ENCODE results near the gene RTN1. TPM values are rescaled to one million over a fixed set of nuclear protein-coding genes. Genes with fewer than 3 reads are reported as not detected.

The RTN1 gene
- total and polyA plus RNA-seq, 10 of the 15 experiments (the other 5 are each of a cell fraction or from before 2014, with no cell fraction given): 0.03 to 0.55 (median 0.13) TPM; not detected in 4

- TF ChIP-seq CHD2 (IDR thresholded peaks at IDR 0.05; ENCODE audit: borderline replicate concordance, low read depth, low read length): no peak
Observed at GRCh38 chr14:59777006-59777579, 93.5 kb downstream of the RTN1 start (continued).

GRCh38 chr14:59776468-59776867, 94.1 kb downstream of the RTN1 start:
- H3K4me1 ChIP-seq (ENCODE audit: control insufficient read depth, insufficient read depth, low read length): 0 out of 2 replicates have a peak, but pooled peaks cover 4% of the 10 kb centered on the region
- WGBS (ENCODE audit: insufficient coverage, insufficient replicate concordance, low lambda C conversion rate, missing lambda C conversion rate): 57% methylated on average over 2 of the region's 2 CpGs
- no peaks in the 10 kb centered on the region for H3K9me3 ChIP-seq (replicated peaks; ENCODE audit: control insufficient read depth, insufficient read depth, low read length)

GRCh38 chr14:59772233-59772632, 98.3 kb downstream of the RTN1 start:
- ChIA-PET CTCF (no interaction called here), RAD21 (ENCODE audit: unreplicated experiment) (no interaction called here), POLR2A (no interaction called here), SMC1A (ENCODE audit: uncharacterized antibody, unreplicated experiment) (no interaction called here)
- Histone ChIP-seq H3K4me2 (ENCODE audit: control insufficient read depth, insufficient read depth) (no peak overlapping the region), H3K36me3 (ENCODE audit: control insufficient read depth in 2 of 2, insufficient read depth in 2 of 2, low read length in 1 of 2) (no peaks in the 10 kb centered on the region), H3K4me3 (no peak overlapping the region), H3K9me3 (replicated peaks; ENCODE audit: control insufficient read depth, insufficient read depth, low read length) (no peaks in the 10 kb centered on the region), H3K4me1 (ENCODE audit: control insufficient read depth, insufficient read depth, low read length) (no peaks in the 10 kb centered on the region), H4K20me1 (ENCODE audit: control insufficient read depth, insufficient read depth) (no peaks in the 10 kb centered on the region), H3K79me2 (ENCODE audit: control insufficient read depth, insufficient read depth, low read length) (no peaks in the 10 kb centered on the region), H3K27ac (ENCODE audit: control insufficient read depth, insufficient read depth) (no peak overlapping the region), H3K9ac (ENCODE audit: control insufficient read depth, insufficient read depth, low read length) (no peak overlapping the region), H3K27me3 (replicated peaks in 1 of 2; ENCODE audit: control insufficient read depth in 2 of 2, insufficient read depth in 2 of 2, low read length in 1 of 2) (no peaks in the 10 kb centered on the region; a peak in 1 of 4 replicates), H2AFZ (ENCODE audit: control insufficient read depth, low read depth, low read length) (no peak overlapping the region)
- no peak for TF ChIP-seq NR2C1 (IDR thresholded peaks at IDR 0.05)
- no peak for TF ChIP-seq E2F4 (IDR thresholded peaks at IDR 0.05; ENCODE audit: low read depth, low read length)
- TF ChIP-seq SUZ12 (IDR thresholded peaks at IDR 0.05; ENCODE audit: unreplicated experiment): no peak
- TF ChIP-seq IRF3 (IDR thresholded peaks at IDR 0.05): no peak
- no peak for TF ChIP-seq GABPA (IDR thresholded peaks at IDR 0.05; ENCODE audit: low read depth)
- TF ChIP-seq ZBTB11 (CRISPR knock-in tag; IDR thresholded peaks at IDR 0.05): no peak
- DNase-seq (ENCODE audit: low read depth, low spot score) (no peak), FAIRE-seq (no peak), ATAC-seq (no peak)
- WGBS (ENCODE audit: insufficient coverage, insufficient replicate concordance, low lambda C conversion rate, missing lambda C conversion rate): 54% methylated on average over 2 of the region's 2 CpGs
- in situ Hi-C loops (cut with MboI) (no loop called here), intact Hi-C loops (cut with micrococcal nuclease; ENCODE audit: unreplicated experiment) (no loop called here)
- BruUV-seq (replicated peaks): no TSS peak

More at GRCh38 chr14:59776468-59776867, 94.1 kb downstream of the RTN1 start:
- ChIA-PET POLR2A (no interaction called here), CTCF (no interaction called here), RAD21 (ENCODE audit: unreplicated experiment) (no interaction called here), SMC1A (ENCODE audit: uncharacterized antibody, unreplicated experiment) (no interaction called here)
- ATAC-seq (no peak), DNase-seq (ENCODE audit: low read depth, low spot score) (no peak), FAIRE-seq (no peak)
- Histone ChIP-seq H3K27ac (ENCODE audit: control insufficient read depth, insufficient read depth) (no peak overlapping the region), H3K9ac (ENCODE audit: control insufficient read depth, insufficient read depth, low read length) (no peak overlapping the region), H3K4me3 (no peak overlapping the region), H3K27me3 (replicated peaks in 1 of 2; ENCODE audit: control insufficient read depth in 2 of 2, insufficient read depth in 2 of 2, low read length in 1 of 2) (no peaks in the 10 kb centered on the region; a peak in 1 of 4 replicates), H4K20me1 (ENCODE audit: control insufficient read depth, insufficient read depth) (no peaks in the 10 kb centered on the region), H3K4me2 (ENCODE audit: control insufficient read depth, insufficient read depth) (no peak overlapping the region), H3K36me3 (ENCODE audit: control insufficient read depth in 2 of 2, insufficient read depth in 2 of 2, low read length in 1 of 2) (no peaks in the 10 kb centered on the region), H3K79me2 (ENCODE audit: control insufficient read depth, insufficient read depth, low read length) (no peaks in the 10 kb centered on the region), H2AFZ (ENCODE audit: control insufficient read depth, low read depth, low read length) (no peak overlapping the region)
- BruUV-seq (replicated peaks): no TSS peak
- TF ChIP-seq RUNX3 (IDR thresholded peaks at IDR 0.05; ENCODE audit: low read length): peak; percentile 11; the same call in 1 of the 2 replicates
- TF ChIP-seq ZNF217 (IDR thresholded peaks at IDR 0.05): no peak
- peak; percentile 11; the same call in 1 of the 2 replicates for TF ChIP-seq JUNB (IDR thresholded peaks at IDR 0.05)
- TF ChIP-seq TCF3 (IDR thresholded peaks at IDR 0.05; ENCODE audit: borderline replicate concordance, insufficient read depth, low read depth, low read length): no peak
- TF ChIP-seq CHD2 (IDR thresholded peaks at IDR 0.05; ENCODE audit: borderline replicate concordance, low read depth, low read length): no peak
- intact Hi-C loops (cut with micrococcal nuclease; ENCODE audit: unreplicated experiment) (no loop called here), in situ Hi-C loops (cut with MboI) (no loop called here)
